ENCODE results near the gene FFAR3. TPM values are rescaled to one million over a fixed set of nuclear protein-coding genes. Genes with fewer than 3 reads are reported as not detected.

FFAR3 gene
- total and polyA plus RNA-seq, 2 of the 13 experiments (the other 11 are each of a cell fraction or from before 2014, with no cell fraction given), result not detected

- TF ChIP-seq KDM6A (CRISPR knock-in tag; IDR thresholded peaks at IDR 0.05; ENCODE audit: low read depth) (no peak), ZNF670 (CRISPR knock-in tag; IDR thresholded peaks at IDR 0.05; ENCODE audit: borderline replicate concordance) (no peak), ZNF580 (CRISPR knock-in tag; IDR thresholded peaks at IDR 0.05; ENCODE audit: borderline replicate concordance, low read depth) (no peak), SPEN (CRISPR knock-in tag; IDR thresholded peaks at IDR 0.05; ENCODE audit: low read depth) (peak; percentile 36; the same call in 1 of the 2 replicates), BRF2 (CRISPR knock-in tag; IDR thresholded peaks at IDR 0.05) (no peak), FOXP4 (CRISPR knock-in tag; IDR thresholded peaks at IDR 0.05) (peak; percentile 40), BORCS8-MEF2B (CRISPR knock-in tag; IDR thresholded peaks at IDR 0.05) (no peak)
These were observed 40.7 kb upstream of the FFAR3 start (continued) for GRCh38 chr19:35317464-35318043.

GRCh38 chr19:35318679-35319448 lies 39.4 kb upstream of the FFAR3 start:
- no peak overlapping the region for H3K4me2 ChIP-seq (ENCODE audit: low read depth, low read length)
- no peak overlapping the region for H2AFZ ChIP-seq (ENCODE audit: low read length)
- intact Hi-C loops (cut with micrococcal nuclease; ENCODE audit: unreplicated experiment) (no loop called here), in situ Hi-C loops (cut with HindIII; ENCODE audit: extremely low pct_ligation_motif_present, low pct_unique_long_range_greater_than_20kb) (no loop called here)
- no peaks in the 10 kb centered on the region for H3K27me3 ChIP-seq (ENCODE audit: control insufficient read depth in 1 of 2, insufficient read depth in 2 of 2, low read length in 2 of 2)
- no peaks in the 10 kb centered on the region for H3K9me3 ChIP-seq (ENCODE audit: low read length)
- ATAC-seq, result peak; percentile 21; the same call in 2 of the 3 replicates
- no peaks in the 10 kb centered on the region for H4K20me1 ChIP-seq (ENCODE audit: insufficient read depth, low read length)
- peak; percentile 85 for DNase-seq (ENCODE audit: low spot score)
- POLR2A ChIA-PET, result interaction anchor here (0.8 to 1.2 kb wide), 2 partner anchors 12 to 49 kb away, joined by 3 to 6 read pairs; partner anchors contain the start of gene USF2
- CTCF ChIA-PET (ENCODE audit: low intra/inter-chr PET ratio, low total read pairs), result no interaction called here
- 74% methylated on average over 10 of the region's 16 CpGs for WGBS (ENCODE audit: low lambda C conversion rate)
- peak overlapping the region; percentile 9 for H3K27ac ChIP-seq (ENCODE audit: extremely low read length, insufficient read depth, low read length)
- no peak for FAIRE-seq
- H3K4me1 ChIP-seq (ENCODE audit: insufficient read depth, low read length), result peaks cover 63% of the 10 kb centered on the region
- no peaks in the 10 kb centered on the region for H3K79me2 ChIP-seq (ENCODE audit: insufficient read depth, low read length)
- no peak overlapping the region for H3K4me3 ChIP-seq (replicated peaks in 1 of 3; ENCODE audit: insufficient read depth in 1 of 3, low read depth in 2 of 3, low read length in 3 of 3)
- no peaks in the 10 kb centered on the region for H3K36me3 ChIP-seq (replicated peaks in 1 of 2; ENCODE audit: control insufficient read depth in 1 of 2, insufficient read depth in 2 of 2, low read length in 2 of 2)
- BruUV-seq (replicated peaks), result no TSS peak
- no peak overlapping the region for H3K9ac ChIP-seq (ENCODE audit: insufficient read depth, low read depth, low read length)
- TF ChIP-seq RNF2 (conservative IDR thresholded peaks at IDR 0.05; ENCODE audit: low read depth) (0 out of 2 replicates have a peak, but pooled peaks have one; percentile 57), ZFP36L2 (CRISPR knock-in tag; IDR thresholded peaks at IDR 0.05) (no peak), SAFB2 (CRISPR knock-in tag; IDR thresholded peaks at IDR 0.05; ENCODE audit: borderline replicate concordance, low read depth) (no peak)
- TF ChIP-seq, protein P1, sequence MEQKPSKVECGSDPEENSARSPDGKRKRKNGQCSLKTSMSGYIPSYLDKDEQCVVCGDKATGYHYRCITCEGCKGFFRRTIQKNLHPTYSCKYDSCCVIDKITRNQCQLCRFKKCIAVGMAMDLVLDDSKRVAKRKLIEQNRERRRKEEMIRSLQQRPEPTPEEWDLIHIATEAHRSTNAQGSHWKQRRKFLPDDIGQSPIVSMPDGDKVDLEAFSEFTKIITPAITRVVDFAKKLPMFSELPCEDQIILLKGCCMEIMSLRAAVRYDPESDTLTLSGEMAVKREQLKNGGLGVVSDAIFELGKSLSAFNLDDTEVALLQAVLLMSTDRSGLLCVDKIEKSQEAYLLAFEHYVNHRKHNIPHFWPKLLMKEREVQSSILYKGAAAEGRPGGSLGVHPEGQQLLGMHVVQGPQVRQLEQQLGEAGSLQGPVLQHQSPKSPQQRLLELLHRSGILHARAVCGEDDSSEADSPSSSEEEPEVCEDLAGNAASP (CRISPR knock-in tag; IDR thresholded peaks at IDR 0.05; ENCODE audit: borderline replicate concordance), result no peak
- TF ChIP-seq, protein P2, sequence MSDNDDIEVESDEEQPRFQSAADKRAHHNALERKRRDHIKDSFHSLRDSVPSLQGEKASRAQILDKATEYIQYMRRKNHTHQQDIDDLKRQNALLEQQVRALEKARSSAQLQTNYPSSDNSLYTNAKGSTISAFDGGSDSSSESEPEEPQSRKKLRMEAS (IDR thresholded peaks at IDR 0.05), result peak; percentile 83
